Superior temporal gyrus (tissue), 1 donor: ENCODE results near the gene CUBN.

Experiments
- DNase-seq: peaks from one replicate; pipeline ENCODE4 v3.0.0-alpha.2; 2016; ENCODE audit errors: extremely low spot score

CUBN gene

GRCh38 chr10:17010363-17011145 lies 119.1 kb downstream of the CUBN start:
- DNase-seq = no peak

- DNase-seq = no peak
These were observed 120.4 kb downstream of the CUBN start for GRCh38 chr10:17009212-17009700.

GRCh38 chr10:17007418-17007770 lies 122.2 kb downstream of the CUBN start:
- DNase-seq = no peak

GRCh38 chr10:17006631-17007417 lies 122.8 kb downstream of the CUBN start:
- no peak for DNase-seq

GRCh38 chr10:17005621-17006566 lies 123.7 kb downstream of the CUBN start:
- DNase-seq = no peak

GRCh38 chr10:17004801-17005380 lies 124.7 kb downstream of the CUBN start:
- no peak for DNase-seq

- DNase-seq = no peak
These were observed 125.8 kb downstream of the CUBN start for GRCh38 chr10:17003651-17004286.

- DNase-seq = no peak
These were observed 126.5 kb downstream of the CUBN start for GRCh38 chr10:17003151-17003550.

- no peak for DNase-seq
These were observed 127.5 kb downstream of the CUBN start for GRCh38 chr10:17001961-17002749.

- no peak for DNase-seq
These were observed 128.3 kb downstream of the CUBN start for GRCh38 chr10:17001297-17001744.

GRCh38 chr10:16999665-17000451 lies 129.8 kb downstream of the CUBN start:
- DNase-seq = no peak

- no peak for DNase-seq
These were observed 133.1 kb downstream of the CUBN start for GRCh38 chr10:16996530-16996964.

- no peak for DNase-seq
These were observed 133.6 kb downstream of the CUBN start for GRCh38 chr10:16995867-16996529.

- DNase-seq = no peak
These were observed 136.4 kb downstream of the CUBN start for GRCh38 chr10:16993186-16993585.

- DNase-seq = no peak
These were observed 136.9 kb downstream of the CUBN start for GRCh38 chr10:16992611-16993119.

- DNase-seq = no peak
These were observed 138.6 kb downstream of the CUBN start for GRCh38 chr10:16991011-16991410.

GRCh38 chr10:16989826-16990293 lies 139.8 kb downstream of the CUBN start:
- no peak for DNase-seq

- DNase-seq = no peak
These were observed 140.7 kb downstream of the CUBN start for GRCh38 chr10:16988900-16989299.
